Sigmoid colon (tissue), 7 donors: ENCODE measurements around the gene TNPO3. TPM values are rescaled to one million over a fixed set of nuclear protein-coding genes. Genes with fewer than 3 reads are reported as not detected.

ENCODE experiments used
- DNase-seq: peaks from one replicate; pipeline ENCODE4 v3.0.0-alpha.2; 2019
- H3K27ac ChIP-seq, 4 donors: fragments of 200-600 bp; sonication (generic); one replicate each; pipeline ENCODE4 v1.5.1; 2016 to 2019; ENCODE audit warnings: mild to moderate bottlenecking in 1 of 4
- H3K27me3 ChIP-seq, 3 donors: fragments of 200-600 bp; sonication (generic); one replicate each; pipeline ENCODE4 v1.5.1; 2019; ENCODE audit warnings: mild to moderate bottlenecking in 1 of 3
- H3K36me3 ChIP-seq, 4 donors: fragments of 200-600 bp; sonication (generic); one replicate each; pipeline ENCODE4 v1.5.1; 2016 to 2019
- H3K4me1 ChIP-seq, 4 donors: fragments of 200-600 bp; sonication (generic); one replicate each; pipeline ENCODE4 v1.5.1; 2017 to 2019
- H3K4me3 ChIP-seq, 4 donors: fragments of 200-600 bp; sonication (generic); one replicate each; pipeline ENCODE4 v1.5.1; 2017 to 2019; ENCODE audit warnings: mild to moderate bottlenecking in 2 of 4, moderate library complexity in 1 of 4
- H3K9me3 ChIP-seq, 4 donors: fragments of 200-600 bp in 3 of 4; sonication (generic) in 3 of 4; one replicate each; pipeline versions ENCODE4 v1.5.1 to v1.6.1; 2013 to 2019
- CTCF ChIP-seq, 4 experiments: fragments of 450-650 bp in 3 of 4; fragments of 200-600 bp in 1 of 4; IDR thresholded peaks; one replicate each; pipeline ENCODE4 v1.5.1; 2016 to 2019; ENCODE audit warnings: antibody characterized with exemption in 4 of 4, mild to moderate bottlenecking in 3 of 4, moderate library complexity in 2 of 4
- EP300 ChIP-seq, 4 donors: sonication (generic); formaldehyde crosslinking; IDR thresholded peaks; one replicate each; pipeline ENCODE4 v1.6.1; 2017; ENCODE audit warnings: antibody characterized with exemption in 4 of 4
- POLR2A ChIP-seq, 2 donors: fragments of 450-650 bp; IDR thresholded peaks; one replicate each; pipeline ENCODE4 v1.6.1; 2016; ENCODE audit warnings: antibody characterized with exemption in 2 of 2, mild to moderate bottlenecking in 2 of 2, moderate library complexity in 2 of 2
- POLR2AphosphoS5 ChIP-seq, 4 donors: sonication (generic); formaldehyde crosslinking; IDR thresholded peaks; one replicate each; pipeline ENCODE4 v1.6.1; 2017; ENCODE audit warnings: antibody characterized with exemption in 4 of 4
- WGBS, 2 donors: extraction: QIAGEN DNeasy Blood & Tissue Kit; methylation state at CpG; one replicate each; pipeline ENCODE4 v1.1.7; 2013; 5-methylcytosine and 5-hydroxymethylcytosine counted together
- intact Hi-C: fragments of 100-400 bp; cut with DNase I; formaldehyde crosslinking; loops from one replicate; pipeline ENCODE4 v1.15.1; 2023
- polyA plus RNA-seq, 3 donors: library from polyadenylated mRNA; stranded (reverse); fragments of 200-250 nt; gene quantifications; one replicate each; pipeline ENCODE4 v1.2.3, GENCODE V29; 2013
- total RNA-seq, 4 donors: library from RNA; depleted of rRNA; stranded (reverse); fragments of >200 nt; gene quantifications; one replicate each; pipeline ENCODE4 v1.1.0, GENCODE V29; 2016
- donor health status: healthy with polysubstance abuse.
- donor health status: Bipolar disorder and iron deficiency.
- donor health status: healthy.

Gene TNPO3
- total and polyA plus RNA-seq, 7 donors = 13.2 to 40.5 (median 35.2) TPM

- H3K27ac ChIP-seq = no peak overlapping the region
- peaks cover 0 to 48% (median 20%) of the 10 kb centered on the region in 4 donors for H3K36me3 ChIP-seq
- DNase-seq = no peak
- no peaks in the 10 kb centered on the region for H3K27me3 ChIP-seq
- H3K9me3 ChIP-seq = no peaks in the 10 kb centered on the region
- intact Hi-C loops = no loop called here
- 93 to 96% methylated on average over 6 of the region's 6 CpGs for WGBS, 2 donors
- H3K4me3 ChIP-seq = no peak overlapping the region
- no peaks in the 10 kb centered on the region for H3K4me1 ChIP-seq
- TF ChIP-seq POLR2AphosphoS5 (IDR thresholded peaks at IDR 0.05) (no peak), POLR2A (IDR thresholded peaks at IDR 0.05) (no peak), EP300 (IDR thresholded peaks at IDR 0.05) (no peak), CTCF (IDR thresholded peaks at IDR 0.05) (no peak)
These were observed 40.3 kb downstream of the TNPO3 start for GRCh38 chr7:129014501-129015101.

- Histone ChIP-seq H3K27me3 (no peaks in the 10 kb centered on the region), H3K27ac (no peak overlapping the region), H3K4me1 (peaks cover 0 to 6% (median 2%) of the 10 kb centered on the region in 4 donors), H3K9me3 (no peaks in the 10 kb centered on the region), H3K36me3 (peaks cover 0 to 48% (median 20%) of the 10 kb centered on the region in 4 donors), H3K4me3 (no peak overlapping the region)
- WGBS, 2 donors = 81 to 84% methylated on average over 4 of the region's 4 CpGs
- no peak for DNase-seq
- intact Hi-C loops = no loop called here
- TF ChIP-seq EP300 (IDR thresholded peaks at IDR 0.05) = no peak
- no peak for TF ChIP-seq CTCF (IDR thresholded peaks at IDR 0.05)
- no peak for TF ChIP-seq POLR2A (IDR thresholded peaks at IDR 0.05)
- TF ChIP-seq POLR2AphosphoS5 (IDR thresholded peaks at IDR 0.05) = no peak
These were observed 41.7 kb downstream of the TNPO3 start for GRCh38 chr7:129013048-129013724.

DNA sequence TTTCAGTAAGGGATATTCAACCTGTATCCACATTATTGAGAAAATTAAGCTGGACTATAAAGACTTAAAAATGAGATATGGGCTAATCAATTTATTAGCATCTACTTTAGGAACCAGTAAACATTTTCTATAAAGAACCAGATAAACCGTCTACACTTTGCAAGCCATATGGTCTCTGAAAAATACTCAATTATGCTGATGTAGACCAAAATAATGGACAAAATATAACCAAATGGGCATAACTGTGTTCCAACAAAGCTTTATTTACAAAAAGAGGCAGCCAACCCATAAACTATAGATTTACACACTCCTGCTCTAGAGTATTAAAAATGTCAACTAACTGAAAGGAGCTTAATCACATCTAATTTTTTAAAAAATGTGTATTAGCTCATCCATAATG, 42.3 kb downstream of the TNPO3 start:
- Histone ChIP-seq H3K9me3 (no peaks in the 10 kb centered on the region), H3K4me3 (no peak overlapping the region), H3K4me1 (peaks cover 0 to 6% (median 2%) of the 10 kb centered on the region in 4 donors), H3K27ac (no peak overlapping the region), H3K27me3 (no peaks in the 10 kb centered on the region), H3K36me3 (peaks cover 0 to 47% (median 20%) of the 10 kb centered on the region in 4 donors)
- 90 to 96% methylated on average over 1 of the region's 1 CpG for WGBS, 2 donors
- TF ChIP-seq CTCF (IDR thresholded peaks at IDR 0.05) (no peak), POLR2AphosphoS5 (IDR thresholded peaks at IDR 0.05) (no peak), POLR2A (IDR thresholded peaks at IDR 0.05) (no peak), EP300 (IDR thresholded peaks at IDR 0.05) (no peak)
- intact Hi-C loops = no loop called here
- DNase-seq = no peak

DNA sequence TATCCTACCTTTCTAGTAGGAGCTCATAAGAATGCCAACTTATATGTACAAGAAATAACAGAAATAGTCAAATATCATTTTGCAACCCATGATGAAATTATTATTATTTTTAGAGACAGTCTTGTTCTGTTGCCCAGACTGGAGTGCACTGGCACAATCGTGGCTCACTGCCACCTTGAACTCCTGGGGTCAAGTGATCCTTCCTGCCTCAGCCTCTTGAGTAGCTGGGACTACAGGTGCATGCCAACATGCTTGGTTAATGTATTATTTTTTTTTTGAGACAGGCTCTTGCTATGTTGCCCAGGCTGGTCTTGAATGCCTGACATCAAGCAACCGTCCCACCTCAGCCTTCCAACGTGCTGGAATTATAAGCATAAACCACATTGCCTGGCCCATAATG, 44.8 kb downstream of the TNPO3 start:
- WGBS, 2 donors = 83 to 89% methylated on average over 3 of the region's 3 CpGs
- Histone ChIP-seq H3K4me1 (peaks cover 0 to 6% (median 2%) of the 10 kb centered on the region in 4 donors), H3K27me3 (no peaks in the 10 kb centered on the region), H3K4me3 (no peak overlapping the region), H3K9me3 (no peaks in the 10 kb centered on the region), H3K27ac (no peak overlapping the region), H3K36me3 (peaks cover 0 to 37% (median 15%) of the 10 kb centered on the region in 4 donors)
- intact Hi-C loops = no loop called here
- no peak for DNase-seq
- TF ChIP-seq CTCF (IDR thresholded peaks at IDR 0.05) (no peak), POLR2A (IDR thresholded peaks at IDR 0.05) (no peak), EP300 (IDR thresholded peaks at IDR 0.05) (no peak), POLR2AphosphoS5 (IDR thresholded peaks at IDR 0.05) (no peak)
